HepG2 (cell line): ENCODE results near the gene WBP1.

ENCODE experiments used
- CTCF ChIP-seq: sonication (generic); formaldehyde crosslinking; IDR thresholded peaks from 2 replicates; pipeline ENCODE4 v1.5.0; 2020; ENCODE audit warnings: mild to moderate bottlenecking, missing genetic modification reagents, moderate library complexity
- FOXM1 ChIP-seq: sonication (generic); formaldehyde crosslinking; IDR thresholded peaks from 2 replicates; pipeline ENCODE4 v1.5.0; 2020; ENCODE audit warnings: missing genetic modification reagents
- POLR2A ChIP-seq, 2 experiments: IDR thresholded peaks; 2 replicates each; pipeline ENCODE4 v1.6.1; 2011; ENCODE audit warnings: low read depth in 2 of 2, low read length in 2 of 2, mild to moderate bottlenecking in 1 of 2, moderate library complexity in 1 of 2; ENCODE audit not compliant: insufficient read depth in 1 of 2
- ZNF234 ChIP-seq: sonication (generic); formaldehyde crosslinking; conservative IDR thresholded peaks from 2 replicates; pipeline ENCODE4 v1.5.1; 2020; ENCODE audit warnings: mild to moderate bottlenecking, missing genetic modification reagents

- no peak for TF ChIP-seq POLR2A (IDR thresholded peaks at IDR 0.05; ENCODE audit: insufficient read depth in 1 of 2, low read depth in 2 of 2, low read length in 2 of 2)
- no peak for TF ChIP-seq ZNF234 (CRISPR knock-in tag)
- TF ChIP-seq FOXM1 (CRISPR knock-in tag): no peak
- TF ChIP-seq CTCF (CRISPR knock-in tag): no peak
Observed at GRCh38 chr2:74441170-74441689, 17.0 kb upstream of the WBP1 start.
